IgD-negative memory B cell (primary cell): ENCODE results near the gene TULP3. TPM values are rescaled to one million over a fixed set of nuclear protein-coding genes. Genes with fewer than 3 reads are reported as not detected.

Experiments used
- H3K27ac Mint-ChIP-seq, 3 donors: one replicate each; pipeline ENCODE4 v1.8.0; 2020 to 2022; ENCODE audit warnings: mild to moderate bottlenecking in 3 of 3, mixed read lengths in 3 of 3, moderate library complexity in 1 of 3
- H3K27me3 Mint-ChIP-seq: one replicate; pipeline ENCODE4 v1.8.0; 2021; ENCODE audit warnings: mixed read lengths
- H3K36me3 Mint-ChIP-seq: one replicate; pipeline ENCODE4 v1.8.0; 2020; ENCODE audit warnings: mild to moderate bottlenecking, mixed read lengths
- H3K4me1 Mint-ChIP-seq, 3 donors: one replicate each; pipeline ENCODE4 v1.8.0; 2020 to 2022; ENCODE audit warnings: mixed read lengths in 3 of 3, mild to moderate bottlenecking in 1 of 3
- H3K4me3 Mint-ChIP-seq, 4 donors: one replicate each; pipeline ENCODE4 v1.8.0; 2020 to 2022; ENCODE audit warnings: mild to moderate bottlenecking in 4 of 4, mixed read lengths in 4 of 4, moderate library complexity in 3 of 4
- H3K9me3 Mint-ChIP-seq, 3 donors: one replicate each; pipeline ENCODE4 v1.8.0; 2020 to 2021; ENCODE audit warnings: mixed read lengths in 3 of 3, mild to moderate bottlenecking in 1 of 3
- polyA plus RNA-seq: library from polyadenylated mRNA; unstranded; fragments of 300-500 nt; fragmentation: Illumina TruSeq; gene quantifications from one replicate; pipeline ENCODE4 v1.2.3, GENCODE V29; 2021

TULP3 gene
- polyA plus RNA-seq, 1 donor from 2014 or later = 10.0 TPM

DNA sequence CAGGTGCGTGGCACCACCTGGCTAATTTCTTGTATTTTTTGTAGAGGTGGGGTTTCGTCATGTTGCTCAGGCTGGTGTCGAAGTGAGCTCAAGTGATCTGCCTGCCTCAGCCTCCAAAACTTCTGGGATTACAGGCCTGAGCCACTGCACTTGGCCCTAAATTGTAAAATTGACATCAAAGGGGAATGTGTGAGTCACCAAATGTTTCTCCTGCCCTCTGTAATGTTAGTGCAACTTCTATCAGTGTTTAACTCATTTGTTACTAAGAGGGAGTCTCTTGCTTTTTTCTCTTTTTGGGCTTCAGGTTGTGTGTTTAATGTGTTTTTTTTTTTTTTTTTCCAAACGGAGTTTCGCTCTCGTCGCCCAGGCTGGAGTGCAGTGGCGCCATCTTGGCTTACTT, 2.3 kb downstream of the TULP3 start:
- peak overlapping the region in 3 of 4 donors; percentile 20 to 83 (median 73) for H3K4me3 Mint-ChIP-seq
- H3K36me3 Mint-ChIP-seq = no peaks in the 10 kb centered on the region
- H3K27ac Mint-ChIP-seq = peak overlapping the region in 1 of 3 donors; percentile 56
- no peaks in the 10 kb centered on the region for H3K9me3 Mint-ChIP-seq
- H3K27me3 Mint-ChIP-seq = no peaks in the 10 kb centered on the region
- peaks cover 16 to 23% (median 17%) of the 10 kb centered on the region in 3 donors for H3K4me1 Mint-ChIP-seq

DNA sequence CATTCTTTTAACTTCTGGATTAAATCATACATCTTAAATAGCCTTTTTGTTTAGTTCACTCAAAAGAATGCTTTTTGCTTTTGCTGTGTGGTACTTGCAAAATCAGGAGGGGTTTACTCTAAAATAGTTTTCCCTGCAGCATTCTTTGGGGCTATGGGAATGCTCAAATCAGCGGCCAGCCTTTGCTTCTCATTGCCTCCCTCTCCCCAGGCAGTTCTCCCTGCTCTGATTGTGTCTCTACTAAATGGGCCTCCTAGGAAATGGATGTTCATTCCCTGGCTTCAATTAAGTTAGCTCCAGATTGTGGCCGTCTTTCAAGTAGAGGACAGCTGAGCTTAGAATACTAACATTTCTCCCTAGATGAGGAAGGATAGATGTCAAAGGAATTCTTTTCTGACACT, 4.4 kb downstream of the TULP3 start:
- Mint-ChIP-seq H3K4me3 (peak overlapping the region in 1 of 4 donors; percentile 80), H3K9me3 (no peaks in the 10 kb centered on the region), H3K4me1 (peaks cover 13 to 14% (median 13%) of the 10 kb centered on the region in 3 donors), H3K36me3 (no peaks in the 10 kb centered on the region), H3K27me3 (no peaks in the 10 kb centered on the region), H3K27ac (peak overlapping the region in 1 of 3 donors; percentile 73)

DNA sequence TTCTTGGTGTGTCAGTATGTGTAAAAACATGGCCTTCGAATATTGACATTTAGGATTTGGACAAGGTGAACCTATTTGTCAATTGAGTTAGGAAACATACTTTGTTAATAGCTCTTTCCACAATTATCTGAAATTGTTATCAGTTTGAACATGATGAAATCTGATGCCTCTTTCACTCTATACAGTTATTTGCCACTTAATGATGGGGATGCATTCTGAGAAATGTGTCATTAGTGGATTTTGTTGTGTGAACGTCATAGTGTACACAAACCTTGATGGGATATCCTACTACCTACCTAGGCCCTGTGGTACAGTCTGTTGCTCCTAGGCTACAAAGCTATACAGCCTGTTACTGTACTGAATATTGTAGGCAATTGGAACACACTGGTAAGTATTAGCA, 4.8 kb downstream of the TULP3 start:
- H3K27ac Mint-ChIP-seq = peak overlapping the region in 1 of 3 donors; percentile 73
- H3K27me3 Mint-ChIP-seq = no peaks in the 10 kb centered on the region
- H3K36me3 Mint-ChIP-seq = no peaks in the 10 kb centered on the region
- H3K4me3 Mint-ChIP-seq = peak overlapping the region in 1 of 4 donors; percentile 80
- H3K9me3 Mint-ChIP-seq = no peaks in the 10 kb centered on the region
- peaks cover 8 to 13% (median 9%) of the 10 kb centered on the region in 3 donors for H3K4me1 Mint-ChIP-seq

DNA sequence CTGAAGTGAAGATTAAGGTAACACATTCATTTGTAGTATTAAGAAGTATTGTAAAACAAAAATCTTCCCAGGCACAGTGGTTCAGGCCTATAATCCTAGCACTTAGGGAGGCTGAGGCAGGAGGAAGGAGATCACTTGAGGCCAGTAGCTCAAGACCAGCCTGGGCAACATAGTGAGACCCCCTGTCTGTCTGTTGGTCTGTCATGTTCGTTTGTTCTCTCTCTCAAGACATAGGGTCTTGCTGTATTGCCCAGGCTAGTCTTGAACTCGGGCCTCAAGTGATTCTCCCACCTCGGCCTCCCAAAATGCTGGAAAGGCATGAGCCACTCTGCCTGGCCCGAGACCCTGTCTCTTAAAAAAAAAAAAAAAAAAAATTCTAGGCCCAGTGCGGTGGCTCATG, 6.7 kb downstream of the TULP3 start:
- Mint-ChIP-seq H3K9me3 (no peaks in the 10 kb centered on the region), H3K4me1 (peaks cover 0 to 4% (median 2%) of the 10 kb centered on the region in 3 donors), H3K36me3 (no peaks in the 10 kb centered on the region)

DNA sequence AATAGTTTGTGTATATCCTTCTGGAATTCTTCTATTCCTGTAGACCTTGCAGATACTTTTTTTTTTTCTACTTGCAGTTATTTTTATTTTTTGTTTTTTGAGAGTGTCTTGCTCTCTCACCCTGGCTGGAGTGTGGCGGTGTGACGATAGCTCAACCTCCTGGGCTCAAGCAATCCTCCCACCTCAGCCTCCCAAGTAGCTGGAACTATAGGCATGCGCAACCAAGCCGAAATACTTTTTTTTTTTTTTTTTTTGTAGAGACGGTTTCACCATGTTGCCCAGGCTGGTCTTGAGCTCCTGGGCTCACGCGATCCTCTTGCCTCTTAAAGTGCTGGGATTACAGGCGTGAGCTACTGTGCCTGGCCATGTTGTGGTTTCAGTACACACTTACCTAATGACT, 10.0 kb downstream of the TULP3 start:
- H3K4me3 Mint-ChIP-seq = no peak overlapping the region
- peak overlapping the region in 1 of 3 donors; percentile 16 for H3K27ac Mint-ChIP-seq
- no peaks in the 10 kb centered on the region for H3K9me3 Mint-ChIP-seq
- H3K36me3 Mint-ChIP-seq = no peaks in the 10 kb centered on the region
- H3K4me1 Mint-ChIP-seq = peaks cover 1 to 4% (median 3%) of the 10 kb centered on the region in 3 donors
- H3K27me3 Mint-ChIP-seq = no peaks in the 10 kb centered on the region

More for the DNA sequence above, 6.7 kb downstream of the TULP3 start:
- H3K4me3 Mint-ChIP-seq = no peak overlapping the region
- H3K27me3 Mint-ChIP-seq = no peaks in the 10 kb centered on the region
- H3K27ac Mint-ChIP-seq = no peak overlapping the region

DNA sequence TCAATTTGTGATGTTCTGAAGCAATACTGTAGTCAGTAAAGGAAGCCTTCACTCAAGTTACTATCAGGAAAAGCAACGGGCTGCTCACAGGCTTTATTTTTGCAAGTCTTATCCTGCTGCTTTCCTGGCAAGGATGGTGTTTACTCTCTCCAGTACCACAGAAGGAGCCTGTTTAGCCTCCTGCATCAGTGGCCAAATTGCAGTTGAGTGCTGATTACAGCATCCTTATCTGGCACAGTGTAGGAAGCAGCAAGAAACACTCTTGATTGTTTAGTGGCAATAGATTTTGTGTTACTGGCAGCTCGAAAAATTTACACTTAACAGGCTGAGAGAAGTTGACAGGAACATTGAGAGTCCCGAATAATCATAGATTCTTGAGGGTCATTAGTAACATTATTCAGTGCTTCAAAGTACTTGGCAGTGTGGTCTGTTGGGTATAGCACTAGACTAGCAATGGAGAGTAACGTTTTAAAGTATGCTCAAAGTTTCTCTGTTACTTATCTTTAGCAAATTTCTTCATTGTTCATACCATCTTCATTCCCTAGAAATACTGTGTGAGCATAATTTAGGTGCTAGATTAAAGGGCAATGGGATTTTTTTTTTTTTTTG, 11.7 kb downstream of the TULP3 start:
- Mint-ChIP-seq H3K4me1 (peaks cover 0 to 4% (median 3%) of the 10 kb centered on the region in 3 donors), H3K27ac (no peak overlapping the region), H3K9me3 (no peaks in the 10 kb centered on the region), H3K36me3 (no peaks in the 10 kb centered on the region), H3K27me3 (no peaks in the 10 kb centered on the region), H3K4me3 (no peak overlapping the region)

DNA sequence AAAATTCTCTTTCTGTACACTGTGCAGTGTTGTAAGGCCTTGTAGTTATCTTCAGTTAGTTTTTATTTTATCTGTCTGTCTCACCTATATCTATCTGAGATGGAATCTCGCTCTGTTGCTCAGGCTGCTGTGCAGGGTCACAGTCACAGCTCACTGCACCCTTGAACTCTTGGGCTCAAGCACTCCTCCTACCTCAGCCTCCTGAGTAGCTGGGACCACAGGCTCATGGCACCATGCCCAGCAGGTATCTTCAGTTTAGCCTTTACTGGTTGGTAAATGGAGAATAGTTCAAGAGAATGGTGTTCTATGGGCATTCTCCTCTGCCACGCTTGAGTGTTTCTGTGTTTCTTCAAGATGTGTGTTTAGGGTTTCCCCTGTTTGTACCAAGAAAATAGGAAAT, 13.6 kb downstream of the TULP3 start:
- Mint-ChIP-seq H3K4me3 (peak overlapping the region in 1 of 4 donors; percentile 27), H3K27me3 (no peaks in the 10 kb centered on the region), H3K9me3 (no peaks in the 10 kb centered on the region), H3K36me3 (no peaks in the 10 kb centered on the region), H3K4me1 (peaks cover 0 to 4% (median 3%) of the 10 kb centered on the region in 3 donors), H3K27ac (no peak overlapping the region)

DNA sequence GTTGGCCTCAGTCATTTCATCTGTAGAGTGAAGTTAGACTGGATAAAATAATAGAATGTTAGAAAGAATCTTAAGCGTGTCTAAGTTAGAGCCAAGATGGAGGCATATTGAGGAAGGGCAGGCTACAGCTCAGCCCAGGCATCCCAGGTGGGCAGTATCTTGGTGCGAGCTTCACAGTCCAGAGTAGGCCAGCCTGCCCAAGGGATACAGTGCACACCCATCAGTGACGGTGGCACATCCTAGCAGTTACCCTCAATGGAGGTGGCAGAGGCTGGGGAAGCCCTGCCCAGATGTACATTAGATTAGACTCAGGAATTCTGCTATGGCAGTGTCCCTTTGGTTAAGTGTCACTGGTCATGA, 21.5 kb downstream of the TULP3 start:
- H3K9me3 Mint-ChIP-seq = peaks cover 0 to 2% (median 0%) of the 10 kb centered on the region in 3 donors
- H3K27me3 Mint-ChIP-seq = no peaks in the 10 kb centered on the region
- H3K36me3 Mint-ChIP-seq = peaks cover 9% of the 10 kb centered on the region
- peaks cover 0 to 1% (median 0%) of the 10 kb centered on the region in 3 donors for H3K4me1 Mint-ChIP-seq
- H3K27ac Mint-ChIP-seq = no peak overlapping the region
- H3K4me3 Mint-ChIP-seq = no peak overlapping the region

DNA sequence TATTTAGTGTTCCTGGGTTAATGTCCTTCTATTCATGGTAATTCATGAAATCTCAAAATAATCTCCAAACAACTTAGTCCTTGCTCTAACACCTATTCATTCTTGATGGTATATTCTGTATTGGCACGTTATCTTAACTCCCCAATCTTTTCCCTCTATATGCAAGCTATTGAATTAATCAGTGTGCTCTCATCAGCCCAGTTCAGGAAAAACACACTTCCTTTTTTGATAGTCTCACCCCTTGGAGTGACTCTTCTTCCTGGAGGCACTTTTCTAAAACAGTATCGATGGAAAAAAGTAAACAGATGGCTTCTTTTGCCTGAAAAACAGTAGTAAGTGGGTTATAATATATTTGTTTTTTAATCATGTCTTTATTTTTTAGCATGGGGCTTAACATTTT, 28.6 kb downstream of the TULP3 start:
- Mint-ChIP-seq H3K27ac (no peak overlapping the region), H3K9me3 (no peaks in the 10 kb centered on the region), H3K4me1 (peaks cover 0 to 2% (median 1%) of the 10 kb centered on the region in 3 donors), H3K4me3 (no peak overlapping the region), H3K27me3 (no peaks in the 10 kb centered on the region), H3K36me3 (peaks cover 13% of the 10 kb centered on the region)

DNA sequence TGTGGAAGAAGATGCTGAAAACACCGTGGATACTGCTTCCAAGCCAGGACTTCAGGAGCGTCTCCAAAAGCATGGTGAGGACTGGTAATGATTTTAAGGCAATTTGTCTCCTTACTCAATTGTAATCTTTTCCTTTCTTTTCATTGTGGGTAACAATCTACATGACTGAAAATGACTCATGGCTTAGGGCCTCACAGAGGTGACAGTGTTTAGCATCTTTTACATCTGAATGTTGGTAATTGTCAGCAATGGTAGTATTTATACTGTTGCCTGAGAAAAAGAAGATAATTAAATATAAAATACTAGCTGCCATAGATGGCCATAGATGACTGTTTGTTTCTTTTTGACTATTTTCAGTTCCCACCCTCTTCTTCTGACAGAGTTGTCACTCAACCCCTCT, 31.6 kb downstream of the TULP3 start:
- H3K27ac Mint-ChIP-seq = no peak overlapping the region
- H3K4me3 Mint-ChIP-seq = no peak overlapping the region
- no peaks in the 10 kb centered on the region for H3K9me3 Mint-ChIP-seq
- peaks cover 17% of the 10 kb centered on the region for H3K36me3 Mint-ChIP-seq
- peaks cover 0 to 6% (median 1%) of the 10 kb centered on the region in 3 donors for H3K4me1 Mint-ChIP-seq
- H3K27me3 Mint-ChIP-seq = no peaks in the 10 kb centered on the region

DNA sequence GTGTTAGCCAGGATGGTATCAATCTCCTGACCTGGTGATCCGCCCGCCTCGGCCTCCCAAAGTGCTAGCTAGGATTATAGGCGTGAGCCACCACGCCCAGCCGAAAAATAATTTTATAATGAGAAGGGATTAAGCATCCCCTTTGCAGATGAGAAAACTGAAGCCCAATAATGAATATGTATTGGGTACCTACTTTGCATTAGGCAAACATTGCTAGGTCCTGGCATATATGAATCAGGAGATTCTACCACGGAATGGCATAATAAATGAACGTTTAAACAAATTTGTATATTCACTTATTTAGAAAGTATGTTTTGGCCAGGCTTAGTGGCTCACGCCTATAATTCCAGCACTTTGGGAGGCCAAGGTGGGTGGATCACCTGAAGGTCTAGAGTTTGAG, 32.4 kb downstream of the TULP3 start:
- Mint-ChIP-seq H3K9me3 (no peaks in the 10 kb centered on the region), H3K27me3 (no peaks in the 10 kb centered on the region), H3K36me3 (peaks cover 17% of the 10 kb centered on the region), H3K4me3 (no peak overlapping the region), H3K4me1 (peaks cover 0 to 6% (median 1%) of the 10 kb centered on the region in 3 donors), H3K27ac (no peak overlapping the region)

DNA sequence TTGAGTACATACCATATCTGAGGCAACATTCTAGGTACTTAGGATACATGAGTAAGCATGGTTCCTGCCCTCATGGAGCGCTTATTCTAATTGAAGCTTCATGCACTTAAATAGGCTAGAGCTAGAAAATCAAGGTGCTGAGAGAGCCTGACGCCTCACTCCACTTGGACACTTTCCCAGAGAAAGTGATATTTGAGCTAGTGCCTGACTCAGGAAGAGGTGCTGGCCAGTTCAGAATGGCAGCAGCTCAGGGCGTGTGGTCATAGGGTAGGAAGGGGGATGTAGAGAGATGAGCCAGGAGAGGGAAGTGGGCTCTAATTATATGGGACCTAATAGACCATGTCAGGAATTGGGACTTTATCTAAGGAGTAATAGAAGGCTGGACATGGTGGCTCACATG, 33.3 kb downstream of the TULP3 start:
- H3K4me1 Mint-ChIP-seq = peaks cover 0 to 6% (median 1%) of the 10 kb centered on the region in 3 donors
- H3K27me3 Mint-ChIP-seq = no peaks in the 10 kb centered on the region
- peak overlapping the region in 1 of 3 donors; percentile 23 for H3K27ac Mint-ChIP-seq

DNA sequence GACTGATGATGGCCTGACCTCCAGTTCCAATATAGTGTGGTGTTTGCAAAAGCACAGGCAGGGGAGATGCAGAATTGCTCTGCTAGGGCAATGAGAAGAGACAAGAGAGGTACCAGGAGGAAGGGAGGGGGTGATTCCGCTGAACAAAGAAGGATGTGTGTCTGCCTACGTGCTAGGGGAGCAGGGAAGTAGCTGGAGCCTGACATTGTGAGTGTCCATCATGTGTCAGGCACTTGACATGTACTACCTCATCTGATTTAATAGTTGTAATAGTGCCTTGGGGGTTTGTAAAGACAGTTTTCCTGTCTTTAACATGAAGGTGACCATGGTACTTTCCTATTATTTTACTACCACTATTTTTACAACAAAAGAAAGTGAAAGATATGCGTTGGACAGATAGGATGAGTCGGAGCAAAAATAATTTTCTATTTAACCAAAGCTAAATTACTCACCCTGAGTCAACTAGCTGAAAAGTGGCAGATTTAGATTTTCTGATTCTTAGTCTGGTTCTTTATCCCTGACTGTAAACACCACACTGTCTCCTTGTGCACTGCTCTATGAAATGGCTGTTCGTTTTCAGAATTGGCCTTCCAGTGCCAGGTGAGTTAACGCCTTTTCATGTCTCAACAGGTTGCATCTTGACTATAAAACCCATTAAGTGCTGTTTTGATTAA, 34.8 kb downstream of the TULP3 start:
- Mint-ChIP-seq H3K9me3 (no peaks in the 10 kb centered on the region), H3K36me3 (peaks cover 19% of the 10 kb centered on the region), H3K27ac (peak overlapping the region in 1 of 3 donors; percentile 33), H3K4me3 (no peak overlapping the region), H3K27me3 (no peaks in the 10 kb centered on the region), H3K4me1 (peaks cover 0 to 4% (median 0%) of the 10 kb centered on the region in 3 donors)

More for the DNA sequence above, 33.3 kb downstream of the TULP3 start:
- Mint-ChIP-seq H3K36me3 (peaks cover 19% of the 10 kb centered on the region), H3K4me3 (no peak overlapping the region), H3K9me3 (no peaks in the 10 kb centered on the region)

DNA sequence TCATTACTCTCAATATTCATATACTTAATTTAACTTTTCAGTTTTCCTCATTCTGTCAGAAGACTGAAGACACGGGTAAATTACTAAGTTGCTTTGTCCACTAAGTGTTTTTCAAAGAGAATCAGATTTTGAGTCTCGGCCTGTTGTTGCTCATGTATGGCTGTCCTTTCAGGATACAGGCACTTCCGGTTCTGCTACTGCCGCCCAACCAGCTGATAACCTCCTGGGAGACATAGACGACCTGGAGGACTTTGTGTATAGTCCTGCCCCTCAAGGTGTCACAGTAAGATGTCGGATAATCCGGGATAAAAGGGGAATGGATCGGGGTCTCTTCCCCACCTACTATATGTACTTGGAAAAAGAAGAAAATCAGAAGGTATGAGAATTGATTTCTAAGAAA, 40.2 kb downstream of the TULP3 start:
- Mint-ChIP-seq H3K4me1 (no peaks in the 10 kb centered on the region), H3K4me3 (no peak overlapping the region), H3K27me3 (no peaks in the 10 kb centered on the region), H3K36me3 (peaks cover 14% of the 10 kb centered on the region), H3K27ac (no peak overlapping the region), H3K9me3 (no peaks in the 10 kb centered on the region)

DNA sequence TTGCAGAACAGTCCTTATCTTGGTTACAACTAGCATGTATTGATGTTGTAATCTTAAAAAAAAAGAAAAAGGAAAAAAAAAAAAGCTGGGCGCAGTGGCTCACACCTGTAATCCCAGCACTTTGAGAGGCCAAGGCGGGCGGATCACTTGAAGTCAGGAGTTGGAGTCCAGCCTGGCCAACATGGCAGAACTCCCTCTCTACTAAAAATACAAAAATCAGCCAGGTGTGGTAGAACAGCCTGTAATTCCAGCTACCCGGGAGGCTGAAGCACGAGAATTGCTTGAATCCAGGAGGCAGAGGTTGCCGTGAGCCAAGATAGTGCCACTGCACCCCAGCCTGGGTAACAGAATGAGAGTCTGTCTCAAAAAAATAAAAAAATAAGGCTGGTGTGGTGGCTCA, 42.9 kb downstream of the TULP3 start:
- no peaks in the 10 kb centered on the region for H3K27me3 Mint-ChIP-seq
- H3K4me1 Mint-ChIP-seq = no peaks in the 10 kb centered on the region
- no peak overlapping the region for H3K27ac Mint-ChIP-seq
- H3K4me3 Mint-ChIP-seq = no peak overlapping the region
- no peaks in the 10 kb centered on the region for H3K9me3 Mint-ChIP-seq
- peaks cover 10% of the 10 kb centered on the region for H3K36me3 Mint-ChIP-seq

DNA sequence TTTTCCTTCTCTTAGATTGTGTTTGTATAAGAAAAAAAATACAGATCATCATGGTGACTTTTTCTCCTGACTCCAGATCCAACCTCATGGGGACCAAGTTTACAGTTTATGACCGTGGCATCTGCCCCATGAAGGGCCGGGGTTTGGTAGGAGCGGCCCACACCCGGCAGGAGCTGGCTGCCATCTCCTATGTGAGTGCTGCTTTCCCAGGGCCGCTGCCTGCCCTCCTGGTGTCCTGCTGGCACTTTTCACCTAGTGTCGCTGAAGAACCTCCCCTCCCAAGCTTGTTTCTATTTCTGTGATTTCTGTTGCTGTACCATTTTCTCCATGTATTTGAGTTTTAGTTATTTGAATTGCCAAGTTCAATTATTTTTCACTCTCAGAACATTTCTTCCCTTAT, 43.7 kb downstream of the TULP3 start:
- no peaks in the 10 kb centered on the region for H3K4me1 Mint-ChIP-seq
- peaks cover 10% of the 10 kb centered on the region for H3K36me3 Mint-ChIP-seq
- H3K9me3 Mint-ChIP-seq = no peaks in the 10 kb centered on the region
- H3K27ac Mint-ChIP-seq = no peak overlapping the region
- no peak overlapping the region for H3K4me3 Mint-ChIP-seq
- H3K27me3 Mint-ChIP-seq = no peaks in the 10 kb centered on the region
